Measurements from ENCODE around the gene ZNF106.
A peak's percentile ranks its signal among the peaks of the same experiment; 100 is the strongest.

ZNF106 gene

GRCh38 chr15:42490671-42491538 is at the start of gene ZNF106:
Gene ZNF106, minus strand, starts transcription at chr15:42491141. Its CDS starts 18,852 bp downstream, at chr15:42472289.
- peak within 1 kb of the TSS; percentile 98 for H3K4me3 ChIP-seq (ENCODE audit: low read length)
- DNase-seq (ENCODE audit: low read depth) = peak; percentile 88
- TF ChIP-seq CTCF (IDR thresholded peaks at IDR 0.05; ENCODE audit: insufficient read depth, low read depth, low read length, missing control alignments) = no peak

GRCh38 chr15:42533246-42533645 is 42.3 kb upstream of the ZNF106 start:
- TF ChIP-seq CTCF (IDR thresholded peaks at IDR 0.05; ENCODE audit: insufficient read depth, low read depth, low read length, missing control alignments) = no peak
- no peak overlapping the region for H3K4me3 ChIP-seq (ENCODE audit: low read length)
- no peak for DNase-seq (ENCODE audit: low read depth)

DNA sequence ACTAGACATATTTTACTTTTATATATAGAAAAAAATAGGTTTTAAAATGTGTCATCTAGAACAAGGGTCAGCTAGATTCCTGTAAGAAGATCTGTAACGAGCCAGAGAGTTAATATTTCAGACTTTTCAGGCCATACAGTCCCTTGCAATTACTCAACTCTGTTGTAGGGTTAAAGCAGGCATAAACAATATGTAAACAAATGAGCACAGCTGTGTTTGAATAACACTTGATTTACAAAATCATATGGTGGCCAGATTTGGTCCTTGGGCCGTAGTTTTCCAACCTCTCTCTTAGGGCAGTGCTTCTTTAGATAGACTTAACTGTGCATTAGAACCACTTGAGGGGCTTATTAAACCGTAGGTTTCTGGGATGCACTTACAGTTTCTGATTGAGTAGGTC is 38.0 kb upstream of the ZNF106 start:
- no peak overlapping the region for H3K4me3 ChIP-seq (ENCODE audit: low read length)
- DNase-seq (ENCODE audit: low read depth) = no peak
- no peak for TF ChIP-seq CTCF (IDR thresholded peaks at IDR 0.05; ENCODE audit: insufficient read depth, low read depth, low read length, missing control alignments)

DNA sequence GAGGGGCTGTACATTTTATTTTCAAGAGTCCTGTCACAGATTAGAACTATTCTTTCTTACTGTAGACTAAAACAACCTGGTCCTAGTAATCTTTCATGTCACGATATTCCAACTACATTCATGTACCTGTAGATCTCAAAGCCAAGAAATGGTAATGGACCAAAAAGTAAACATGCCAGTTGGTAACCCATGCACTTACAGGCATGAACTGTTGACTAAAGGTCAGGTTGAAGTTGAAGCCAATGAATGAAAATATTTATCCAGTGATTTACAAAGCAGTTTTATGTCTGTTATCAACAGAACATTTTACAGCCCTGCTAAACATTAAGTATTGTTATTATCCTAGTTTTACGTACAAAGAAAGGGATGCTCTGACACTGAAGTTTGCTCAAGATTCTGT is 32.4 kb upstream of the ZNF106 start:
- H3K4me3 ChIP-seq (ENCODE audit: low read length) = no peak overlapping the region
- TF ChIP-seq CTCF (IDR thresholded peaks at IDR 0.05; ENCODE audit: insufficient read depth, low read depth, low read length, missing control alignments) = no peak
- no peak for DNase-seq (ENCODE audit: low read depth)

- no peak overlapping the region for H3K4me3 ChIP-seq (ENCODE audit: low read length)
- TF ChIP-seq CTCF (IDR thresholded peaks at IDR 0.05; ENCODE audit: insufficient read depth, low read depth, low read length, missing control alignments) = no peak
- peak; percentile 32 for DNase-seq (ENCODE audit: low read depth)
Measured at GRCh38 chr15:42511007-42511391, 20.1 kb upstream of the ZNF106 start.

DNA sequence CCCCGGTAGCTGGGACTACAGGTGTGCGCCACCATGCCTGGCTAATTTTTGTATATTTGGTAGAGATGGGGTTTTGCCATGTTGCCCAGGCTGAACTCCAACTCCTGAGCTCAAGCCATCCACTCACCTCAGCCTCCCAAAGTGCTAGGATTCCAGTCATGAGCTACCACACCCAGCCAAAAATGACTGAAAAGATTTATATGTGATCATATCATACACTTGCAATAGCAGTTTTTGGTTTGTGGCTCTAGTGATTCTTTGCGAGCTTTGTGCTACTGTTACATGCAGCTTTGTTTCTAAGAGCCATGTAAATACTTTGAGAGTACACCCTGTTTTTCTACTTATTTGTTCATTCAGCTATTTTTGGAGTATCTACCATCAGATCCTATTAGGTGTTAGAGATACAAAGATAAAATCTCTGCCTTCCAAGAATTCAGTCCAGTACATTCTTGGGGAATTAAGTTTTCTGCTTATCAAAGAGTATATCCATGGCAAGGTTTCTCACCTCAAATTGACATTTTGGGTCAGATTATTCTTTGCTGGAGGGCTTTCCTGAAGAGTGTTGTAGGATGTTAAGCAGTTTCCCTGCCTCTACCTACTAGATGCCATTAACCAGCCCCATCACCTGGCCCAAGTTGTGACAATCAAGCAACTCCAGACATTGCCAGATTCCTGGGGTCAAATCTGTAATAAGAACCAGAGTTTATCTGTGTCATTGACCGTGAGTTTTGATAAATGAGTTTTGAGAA is 19.5 kb upstream of the ZNF106 start:
- H3K4me3 ChIP-seq (ENCODE audit: low read length) = no peak overlapping the region
- no peak for TF ChIP-seq CTCF (IDR thresholded peaks at IDR 0.05; ENCODE audit: insufficient read depth, low read depth, low read length, missing control alignments)
- no peak for DNase-seq (ENCODE audit: low read depth)

All from epithelial cell of esophagus (primary cell).